Measurements from ENCODE around the gene REEP1.

Gene REEP1

GRCh38 chr2:86283411-86284030, 53.9 kb downstream of the REEP1 start:
- TF ChIP-seq NFIC (IDR thresholded peaks at IDR 0.05) (peak; percentile 42), TEAD4 (IDR thresholded peaks at IDR 0.05) (0 out of 2 replicates have a peak, but pooled peaks have one; percentile 18), TAF1 (IDR thresholded peaks at IDR 0.05; ENCODE audit: low read depth) (no peak)

- TF ChIP-seq, protein P1, sequence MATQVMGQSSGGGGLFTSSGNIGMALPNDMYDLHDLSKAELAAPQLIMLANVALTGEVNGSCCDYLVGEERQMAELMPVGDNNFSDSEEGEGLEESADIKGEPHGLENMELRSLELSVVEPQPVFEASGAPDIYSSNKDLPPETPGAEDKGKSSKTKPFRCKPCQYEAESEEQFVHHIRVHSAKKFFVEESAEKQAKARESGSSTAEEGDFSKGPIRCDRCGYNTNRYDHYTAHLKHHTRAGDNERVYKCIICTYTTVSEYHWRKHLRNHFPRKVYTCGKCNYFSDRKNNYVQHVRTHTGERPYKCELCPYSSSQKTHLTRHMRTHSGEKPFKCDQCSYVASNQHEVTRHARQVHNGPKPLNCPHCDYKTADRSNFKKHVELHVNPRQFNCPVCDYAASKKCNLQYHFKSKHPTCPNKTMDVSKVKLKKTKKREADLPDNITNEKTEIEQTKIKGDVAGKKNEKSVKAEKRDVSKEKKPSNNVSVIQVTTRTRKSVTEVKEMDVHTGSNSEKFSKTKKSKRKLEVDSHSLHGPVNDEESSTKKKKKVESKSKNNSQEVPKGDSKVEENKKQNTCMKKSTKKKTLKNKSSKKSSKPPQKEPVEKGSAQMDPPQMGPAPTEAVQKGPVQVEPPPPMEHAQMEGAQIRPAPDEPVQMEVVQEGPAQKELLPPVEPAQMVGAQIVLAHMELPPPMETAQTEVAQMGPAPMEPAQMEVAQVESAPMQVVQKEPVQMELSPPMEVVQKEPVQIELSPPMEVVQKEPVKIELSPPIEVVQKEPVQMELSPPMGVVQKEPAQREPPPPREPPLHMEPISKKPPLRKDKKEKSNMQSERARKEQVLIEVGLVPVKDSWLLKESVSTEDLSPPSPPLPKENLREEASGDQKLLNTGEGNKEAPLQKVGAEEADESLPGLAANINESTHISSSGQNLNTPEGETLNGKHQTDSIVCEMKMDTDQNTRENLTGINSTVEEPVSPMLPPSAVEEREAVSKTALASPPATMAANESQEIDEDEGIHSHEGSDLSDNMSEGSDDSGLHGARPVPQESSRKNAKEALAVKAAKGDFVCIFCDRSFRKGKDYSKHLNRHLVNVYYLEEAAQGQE (IDR thresholded peaks at IDR 0.05; ENCODE audit: low read depth), result no peak
- no peak for TF ChIP-seq CREB1 (IDR thresholded peaks at IDR 0.05; ENCODE audit: low read depth)
- TF ChIP-seq TAF1 (IDR thresholded peaks at IDR 0.05; ENCODE audit: low read depth), result no peak
- TF ChIP-seq TCF12 (IDR thresholded peaks at IDR 0.05; ENCODE audit: low read depth), result no peak
- no peak for TF ChIP-seq USF1 (IDR thresholded peaks at IDR 0.05)
- no peak for TF ChIP-seq YY1 (IDR thresholded peaks at IDR 0.05; ENCODE audit: low read depth)
- no peak for TF ChIP-seq EGR1 (IDR thresholded peaks at IDR 0.05)
- no peak for TF ChIP-seq ZBTB7A (IDR thresholded peaks at IDR 0.05; ENCODE audit: low read depth)
Observed at GRCh38 chr2:86281066-86281700, 56.2 kb downstream of the REEP1 start.

DNA sequence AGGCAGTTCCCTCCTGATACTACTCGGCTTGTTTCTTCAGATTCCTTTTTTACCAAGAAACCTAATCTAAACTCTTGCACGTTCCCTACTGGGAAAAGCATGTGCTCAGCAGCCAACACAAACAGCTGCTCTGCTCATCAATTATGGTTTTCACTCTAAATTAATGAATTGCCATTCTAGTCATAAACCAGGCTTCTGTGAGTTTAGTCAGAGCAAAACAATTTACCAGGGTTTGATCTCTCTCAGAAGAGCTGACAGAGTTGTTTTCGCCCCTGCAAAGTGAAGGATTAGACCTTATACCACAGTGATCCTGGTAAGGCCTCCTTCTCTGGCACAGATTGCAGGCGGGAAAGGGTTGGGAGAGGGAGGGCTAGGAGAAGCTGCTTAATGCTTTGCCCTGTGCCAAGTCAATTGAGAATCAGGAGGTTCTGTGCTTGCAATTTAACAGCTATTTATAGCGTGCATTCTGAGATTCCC, 57.2 kb downstream of the REEP1 start:
- TF ChIP-seq EP300 (IDR thresholded peaks at IDR 0.05; ENCODE audit: borderline replicate concordance), result no peak
- TF ChIP-seq, protein P1 (IDR thresholded peaks at IDR 0.05; ENCODE audit: low read depth), result no peak
- TF ChIP-seq USF1 (IDR thresholded peaks at IDR 0.05), result no peak
- TF ChIP-seq RAD21 (IDR thresholded peaks at IDR 0.05; ENCODE audit: low read depth), result no peak
- TF ChIP-seq EGR1 (IDR thresholded peaks at IDR 0.05), result no peak
- no peak for TF ChIP-seq ZBTB7A (IDR thresholded peaks at IDR 0.05; ENCODE audit: low read depth)
- no peak for TF ChIP-seq FOXM1 (IDR thresholded peaks at IDR 0.05; ENCODE audit: borderline replicate concordance, low read depth)
- TF ChIP-seq NFIC (IDR thresholded peaks at IDR 0.05), result no peak
- no peak for TF ChIP-seq CEBPB (IDR thresholded peaks at IDR 0.05)
- no peak for TF ChIP-seq TCF12 (IDR thresholded peaks at IDR 0.05; ENCODE audit: low read depth)
- no peak for TF ChIP-seq TAF1 (IDR thresholded peaks at IDR 0.05; ENCODE audit: low read depth)
- TF ChIP-seq TEAD4 (IDR thresholded peaks at IDR 0.05), result no peak
- no peak for TF ChIP-seq CREB1 (IDR thresholded peaks at IDR 0.05; ENCODE audit: low read depth)
- TF ChIP-seq, protein P2, sequence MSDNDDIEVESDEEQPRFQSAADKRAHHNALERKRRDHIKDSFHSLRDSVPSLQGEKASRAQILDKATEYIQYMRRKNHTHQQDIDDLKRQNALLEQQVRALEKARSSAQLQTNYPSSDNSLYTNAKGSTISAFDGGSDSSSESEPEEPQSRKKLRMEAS (IDR thresholded peaks at IDR 0.05), result no peak
- TF ChIP-seq YY1 (IDR thresholded peaks at IDR 0.05; ENCODE audit: low read depth), result no peak

DNA sequence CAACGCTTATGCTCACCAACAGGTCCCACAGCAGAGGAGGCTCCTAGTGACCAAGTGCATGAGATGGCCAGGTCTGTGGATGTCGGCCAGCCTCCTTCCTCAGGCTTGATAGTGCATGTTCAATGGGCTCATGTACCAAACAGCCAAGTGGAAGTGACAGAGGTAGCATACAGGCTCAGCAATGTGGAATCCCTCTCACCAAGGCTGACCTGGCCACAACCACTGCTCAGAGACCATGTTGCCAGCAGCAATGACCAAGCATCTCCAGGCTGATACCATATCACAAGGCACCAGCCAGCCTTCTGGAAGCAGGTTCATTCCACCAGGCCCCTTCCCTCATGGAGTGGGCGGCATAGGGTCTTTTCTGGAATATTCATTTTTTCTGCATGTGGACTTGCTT, 61.5 kb downstream of the REEP1 start:
- TF ChIP-seq FOXM1 (IDR thresholded peaks at IDR 0.05; ENCODE audit: borderline replicate concordance, low read depth), result no peak
- no peak for TF ChIP-seq RAD21 (IDR thresholded peaks at IDR 0.05; ENCODE audit: low read depth)
- TF ChIP-seq CEBPB (IDR thresholded peaks at IDR 0.05), result no peak
- TF ChIP-seq USF1 (IDR thresholded peaks at IDR 0.05), result no peak
- TF ChIP-seq TCF12 (IDR thresholded peaks at IDR 0.05; ENCODE audit: low read depth), result no peak
- no peak for TF ChIP-seq TEAD4 (IDR thresholded peaks at IDR 0.05)
- TF ChIP-seq EGR1 (IDR thresholded peaks at IDR 0.05), result no peak
- TF ChIP-seq ZBTB7A (IDR thresholded peaks at IDR 0.05; ENCODE audit: low read depth), result no peak
- TF ChIP-seq, protein P1 (IDR thresholded peaks at IDR 0.05; ENCODE audit: low read depth), result no peak
